ENCODE data around the gene ALG1.

GRCh38 chr16:5070431-5071186 is 1.0 kb upstream of the ALG1 start:
- no peak for TF ChIP-seq ELF4 (IDR thresholded peaks at IDR 0.05)
- no peak for TF ChIP-seq PKNOX1 (IDR thresholded peaks at IDR 0.05)
- no peak for TF ChIP-seq TARDBP (IDR thresholded peaks at IDR 0.05)
